ENCODE measurements around the gene C20orf202.

Gene C20orf202

DNA sequence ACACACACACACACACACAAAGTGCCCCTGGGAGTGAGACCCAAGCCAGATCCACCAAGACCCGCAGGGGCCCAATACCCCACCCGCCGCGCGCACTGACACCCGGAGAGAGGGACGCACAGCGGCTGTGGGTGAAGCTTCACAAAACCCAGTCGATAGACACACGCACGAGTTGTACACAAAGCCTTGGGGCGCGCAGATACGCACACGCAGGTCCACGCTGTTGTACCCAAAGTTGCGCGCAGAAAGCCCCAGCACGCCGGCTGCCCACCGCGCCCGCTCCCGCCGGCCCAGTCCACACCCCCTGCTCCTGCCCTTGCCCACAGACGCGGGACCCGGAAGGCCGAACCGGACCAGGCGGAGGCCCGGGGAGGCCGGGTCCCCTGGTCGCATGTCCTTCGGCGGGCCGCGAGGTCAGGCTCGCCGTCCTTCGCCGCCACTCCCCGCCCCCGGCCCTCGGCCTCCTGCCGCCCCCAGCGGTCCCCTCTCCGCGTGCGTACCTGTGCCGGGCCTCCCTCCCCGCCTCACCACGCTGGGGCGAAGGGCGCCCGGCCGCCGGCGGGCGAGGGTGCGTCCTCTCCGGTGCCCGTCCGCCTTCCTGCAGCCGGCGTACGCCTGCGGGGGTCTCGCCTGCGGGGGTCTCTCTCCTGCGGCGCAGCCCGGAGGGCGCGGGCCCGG is 18.5 kb upstream of the C20orf202 start, which contains the start of gene TMEM74B:
Gene TMEM74B, minus strand, starts transcription at position 344 of the 678 bp plus-strand sequence. CDS start 1,180 bp downstream, outside the sequence.
- no peak for DNase-seq

DNA sequence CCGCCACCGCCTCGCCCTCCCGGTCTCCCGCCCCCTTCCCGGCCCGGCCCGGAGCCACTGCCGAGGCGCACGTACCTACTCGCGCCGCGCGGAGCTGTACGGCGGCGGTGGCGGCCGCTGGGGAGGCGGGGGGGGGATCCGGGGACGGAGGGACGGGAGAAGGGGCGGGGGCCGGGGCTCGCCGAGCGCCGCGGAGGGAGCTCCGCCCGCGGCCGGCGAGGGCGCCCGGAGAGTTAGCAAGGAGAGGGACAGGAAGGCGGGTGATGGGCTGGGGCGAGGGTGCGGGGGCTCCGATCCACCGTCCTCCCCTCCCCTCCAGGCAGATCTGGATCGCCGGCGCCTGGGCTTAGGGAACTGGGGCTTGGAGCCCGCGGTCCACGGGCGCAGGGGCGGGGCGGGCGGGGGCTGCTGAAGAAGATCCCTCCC is 17.9 kb upstream of the C20orf202 start:
- peak; percentile 32 for DNase-seq

DNA sequence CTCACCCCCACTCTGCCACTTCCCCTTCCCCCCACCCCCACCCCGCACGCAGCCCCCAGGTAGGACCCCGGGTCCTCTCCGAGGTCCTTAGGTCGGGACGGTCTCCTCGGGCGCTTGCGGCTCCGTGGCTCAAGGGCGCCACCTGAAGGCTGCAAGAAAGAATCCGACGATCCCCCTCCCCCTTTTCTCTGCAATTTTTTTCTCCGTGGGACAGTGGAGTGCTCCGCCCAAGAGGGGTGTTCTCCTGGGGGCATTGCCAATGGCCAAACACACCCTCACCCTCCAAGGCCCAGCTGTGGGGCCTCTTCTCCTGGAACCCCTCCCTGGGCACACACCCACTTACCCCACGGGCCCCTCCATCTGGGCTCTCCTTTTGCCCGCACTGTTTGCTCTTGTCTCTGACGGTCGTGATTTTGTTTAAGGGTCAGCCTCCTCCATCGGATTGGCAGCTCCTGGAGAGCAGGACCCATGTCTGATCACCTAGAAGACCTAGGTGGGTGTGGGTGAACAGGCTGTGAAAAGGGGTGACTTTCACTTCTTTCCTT is 17.4 kb upstream of the C20orf202 start:
- DNase-seq = peak; percentile 73

DNA sequence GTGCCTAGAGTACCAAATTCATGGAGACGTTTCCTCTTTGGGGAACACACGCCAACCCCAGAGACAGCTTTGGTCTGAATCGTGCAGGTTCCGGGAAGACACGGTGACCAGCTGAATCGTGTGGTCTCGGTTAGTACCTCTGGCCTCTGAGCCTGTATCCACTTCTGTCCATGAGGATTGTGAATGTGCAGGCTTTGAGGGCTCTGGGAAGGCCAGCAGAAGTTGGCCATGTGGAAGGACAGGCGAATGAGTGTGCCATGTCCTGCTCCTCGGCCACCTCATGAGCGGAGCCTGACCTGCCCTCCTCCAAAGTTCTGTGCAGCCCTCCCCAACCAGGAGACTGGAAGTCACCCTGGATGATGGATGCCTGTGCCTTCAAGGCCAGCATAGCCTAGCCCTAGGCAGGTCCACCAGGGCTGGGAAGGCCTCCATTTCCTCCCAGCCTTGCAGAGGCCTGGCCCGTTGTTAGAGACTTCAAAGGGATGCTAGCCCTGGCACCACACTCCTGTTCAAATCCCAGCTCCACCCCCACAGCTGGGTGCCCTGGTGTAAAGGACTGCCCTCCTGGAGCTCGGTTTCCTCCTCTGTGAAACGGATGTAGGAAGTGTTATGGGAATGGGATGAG is 16.8 kb upstream of the C20orf202 start:
- DNase-seq = no peak

DNA sequence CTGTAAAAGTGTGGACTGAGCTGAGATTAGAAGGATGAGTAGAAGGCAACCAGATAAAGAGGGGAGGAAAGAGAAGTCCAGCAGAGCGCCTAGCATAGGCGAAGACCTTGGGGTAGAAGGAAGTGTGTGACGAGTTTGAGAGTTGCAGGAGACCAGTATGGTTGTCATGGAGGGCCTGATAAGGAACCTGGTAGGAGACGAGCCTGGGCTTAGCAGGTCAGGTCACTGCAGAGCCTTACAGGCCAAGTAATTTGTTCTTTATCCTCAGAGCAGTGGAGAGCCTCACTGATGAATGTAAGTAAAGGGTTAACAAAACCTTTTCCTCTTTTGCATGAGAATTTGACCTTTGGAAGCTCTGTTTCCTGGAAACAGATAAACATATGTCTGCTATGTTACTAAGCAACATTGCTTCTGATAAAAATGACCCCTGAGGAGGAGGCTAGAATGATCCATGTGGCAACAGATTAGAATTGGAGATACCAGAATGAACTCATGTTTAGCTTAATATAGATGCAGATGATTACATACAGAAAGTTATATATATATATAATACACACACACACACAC is 15.6 kb upstream of the C20orf202 start:
- DNase-seq = no peak

DNA sequence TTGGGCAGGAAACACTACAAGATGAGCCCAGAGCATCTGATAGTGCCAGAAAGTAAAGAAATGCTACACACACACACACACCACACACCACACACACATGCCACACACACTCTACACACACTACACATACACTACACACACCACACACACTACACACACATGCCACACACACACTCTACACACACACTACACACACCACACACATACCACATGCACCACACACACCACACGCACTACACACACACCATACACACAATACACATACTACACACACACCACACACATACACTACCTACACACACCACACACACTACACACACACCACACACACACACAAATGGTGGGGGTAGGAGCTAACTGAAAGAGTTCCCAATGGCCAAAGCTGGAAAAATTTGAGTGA is 14.9 kb upstream of the C20orf202 start:
- no peak for DNase-seq

DNA sequence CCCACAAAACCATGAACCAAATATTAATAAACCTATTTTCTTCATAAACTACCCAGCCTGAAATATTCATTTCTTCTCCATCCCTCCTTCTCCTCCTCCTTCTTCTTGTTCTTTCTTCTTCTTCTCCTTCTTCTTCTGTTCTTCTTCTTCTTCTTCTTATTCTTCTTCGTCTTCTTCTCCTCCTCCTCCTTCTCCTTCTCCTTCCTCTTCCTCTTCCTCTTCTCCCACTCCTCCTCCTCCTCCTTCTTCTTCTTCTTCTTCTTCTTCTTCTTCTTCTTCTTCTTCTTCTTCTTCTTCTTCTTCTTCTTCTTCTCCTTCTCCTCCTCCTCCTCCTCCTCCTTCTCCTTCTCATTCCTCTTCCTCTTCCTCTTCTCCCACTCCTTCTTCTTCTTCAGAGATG is 13.4 kb upstream of the C20orf202 start:
- DNase-seq = no peak

DNA sequence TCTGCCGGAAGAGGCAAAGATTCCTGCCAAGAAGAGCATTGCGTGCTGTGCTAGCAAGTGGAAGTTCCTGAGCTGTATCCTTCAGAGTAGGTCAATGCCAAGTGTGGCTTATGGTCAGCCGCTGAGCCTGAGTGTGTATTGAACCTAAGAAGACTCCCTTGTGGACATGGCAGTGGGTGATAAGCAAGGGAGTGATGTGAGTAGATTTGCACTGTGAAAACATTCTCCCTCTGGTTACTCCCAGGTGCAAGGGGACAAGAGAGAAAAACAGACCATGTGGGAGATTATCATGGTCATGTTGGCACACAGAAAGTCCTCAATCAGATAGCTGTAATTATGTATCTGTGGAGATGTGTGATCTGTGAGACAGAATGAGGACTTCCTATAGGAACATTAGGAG is 12.4 kb upstream of the C20orf202 start:
- no peak for DNase-seq

DNA sequence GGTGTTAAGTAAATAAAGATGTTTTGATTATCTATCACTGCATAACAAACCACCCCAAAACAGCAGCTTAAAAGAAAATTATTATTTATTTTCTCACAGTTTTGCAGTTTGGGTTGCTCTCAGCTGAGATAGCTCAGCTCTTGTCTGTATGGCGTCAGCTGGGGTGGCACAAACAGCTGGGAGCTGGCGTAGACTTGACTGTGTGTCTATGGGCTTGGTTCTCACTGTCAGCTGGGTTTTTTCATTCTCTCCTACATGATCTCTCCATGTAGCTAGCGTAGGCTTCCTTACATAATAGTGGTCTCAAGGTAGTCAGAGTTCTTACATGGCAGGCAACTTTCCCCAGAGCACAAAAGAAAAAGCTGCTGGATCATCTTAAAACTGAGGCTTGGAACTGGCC is 12.0 kb upstream of the C20orf202 start:
- DNase-seq = no peak

DNA sequence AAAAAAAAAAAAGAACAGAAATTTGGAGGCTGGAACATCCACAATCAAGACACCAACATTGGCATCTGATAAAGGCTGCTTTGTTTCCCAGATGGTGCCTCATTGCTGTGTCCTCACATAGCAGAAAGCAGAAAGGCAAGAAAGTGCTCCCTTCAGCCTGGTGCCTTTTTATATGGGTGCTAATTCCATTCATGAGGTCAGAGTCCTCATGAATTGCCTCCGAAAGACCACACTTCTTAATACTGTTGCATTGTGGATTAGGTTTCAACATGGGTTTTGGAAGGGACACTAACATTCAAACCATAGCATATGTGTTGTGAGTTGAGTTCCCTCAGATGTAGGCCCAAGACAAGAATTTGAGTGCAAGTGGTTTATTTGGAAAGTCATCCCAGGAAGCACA is 8.0 kb upstream of the C20orf202 start:
- no peak for DNase-seq

DNA sequence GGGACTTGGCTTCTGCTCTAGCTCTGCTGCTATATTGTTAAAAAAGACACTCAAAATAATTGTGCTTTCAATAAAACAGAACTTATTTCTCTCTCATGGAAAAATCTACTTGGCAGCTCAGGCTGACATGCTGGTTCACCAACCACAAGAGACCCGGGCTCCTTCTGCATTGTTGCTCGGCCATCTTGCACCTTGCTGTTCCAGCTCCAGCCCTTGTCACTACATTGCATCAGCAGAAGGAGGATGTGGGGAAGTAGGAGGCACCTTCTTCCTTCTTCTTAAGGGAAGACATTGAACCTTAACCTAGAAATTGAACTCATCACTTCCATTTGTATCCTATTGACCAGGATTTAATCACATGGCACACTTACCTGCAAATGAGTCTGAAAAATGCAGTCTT is 6.6 kb upstream of the C20orf202 start:
- DNase-seq = no peak

DNA sequence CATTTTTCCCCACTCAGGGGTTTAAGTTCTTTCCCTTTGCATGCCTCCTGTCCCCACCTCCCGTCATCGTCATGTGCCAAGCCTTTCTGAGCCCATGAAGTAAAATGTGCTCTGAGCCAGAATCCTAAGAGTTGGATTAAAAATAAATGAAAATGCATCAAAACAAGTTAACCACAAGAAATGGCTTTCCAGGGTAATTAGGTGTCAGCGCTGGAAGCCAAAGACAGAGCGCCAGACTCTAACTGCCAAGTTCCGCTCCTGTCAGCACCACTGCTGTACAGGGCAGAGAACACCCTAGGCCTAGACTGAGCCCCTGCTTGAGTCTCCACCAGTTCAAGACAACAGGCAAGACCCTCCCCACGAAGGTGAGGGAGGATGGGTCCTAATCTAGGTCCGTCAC is 5.5 kb upstream of the C20orf202 start:
- no peak for DNase-seq

DNA sequence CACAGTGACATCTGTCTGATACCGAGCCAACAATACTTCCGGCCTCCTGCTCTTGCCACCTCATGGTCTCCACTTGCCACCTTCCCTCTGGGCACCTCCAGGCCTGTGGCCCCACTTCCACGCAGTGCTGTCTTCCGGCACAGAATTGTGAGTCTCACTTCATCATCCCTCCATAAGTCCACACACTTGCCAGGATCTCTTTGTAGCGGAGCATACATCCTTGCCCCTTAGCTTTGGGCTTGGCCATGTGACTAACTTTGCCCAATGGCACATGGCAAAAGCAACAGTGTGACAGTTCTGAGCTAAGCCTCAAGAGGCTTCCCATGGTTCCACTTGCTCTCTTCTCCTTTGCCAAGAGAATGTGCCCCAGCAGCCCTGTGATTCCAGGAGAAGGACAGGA is 4.5 kb upstream of the C20orf202 start:
- DNase-seq = no peak

DNA sequence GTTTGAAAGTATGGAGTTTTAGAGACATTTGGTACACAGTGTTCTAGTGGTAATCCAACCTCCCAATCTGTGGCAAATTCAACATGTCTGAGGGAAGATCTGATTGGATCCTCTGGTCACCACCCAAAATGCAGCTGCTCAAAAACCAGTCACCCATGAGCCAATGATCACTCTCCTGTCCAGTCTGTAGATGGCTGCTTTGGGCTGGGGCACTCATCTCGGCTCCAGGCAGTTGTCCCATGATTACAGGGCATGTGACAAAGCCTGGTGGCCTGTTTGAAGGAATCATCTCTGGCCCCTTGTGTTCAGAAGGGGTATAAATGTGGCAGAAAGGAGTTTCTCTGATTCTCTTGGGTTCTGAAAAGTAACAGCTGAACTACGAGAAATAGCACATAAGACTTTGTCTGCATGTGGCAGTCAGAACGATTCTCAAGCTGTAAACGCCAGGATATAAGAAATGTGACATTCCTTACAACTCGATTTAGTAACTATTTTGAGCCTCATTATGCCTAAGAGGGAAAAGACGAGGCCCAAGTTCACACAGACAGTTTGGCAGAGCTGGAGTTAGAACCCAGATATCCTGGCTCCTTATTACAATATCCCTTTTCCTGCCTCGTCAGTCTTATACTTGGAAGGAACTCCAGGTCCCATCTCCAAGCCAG is 3.9 kb upstream of the C20orf202 start:
- no peak for DNase-seq

DNA sequence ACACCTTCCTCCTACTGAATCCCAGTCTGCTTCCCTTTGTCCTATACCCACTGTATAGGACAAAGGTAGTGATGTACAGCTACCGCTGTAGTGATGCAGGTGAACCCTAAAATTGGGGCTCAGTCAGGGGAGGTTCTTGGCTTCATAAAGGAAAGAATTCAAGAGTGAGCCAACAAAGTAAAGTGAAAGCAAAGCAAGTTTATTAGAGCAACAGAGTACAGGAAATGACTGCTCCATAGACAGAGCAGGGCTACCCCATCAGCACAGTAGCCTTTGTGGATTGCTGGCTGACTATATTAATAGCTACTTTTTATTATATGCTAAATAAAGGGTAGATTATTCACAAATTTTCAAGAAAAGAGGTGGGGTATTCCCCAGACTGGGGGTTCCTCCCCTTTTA is 3.3 kb upstream of the C20orf202 start:
- DNase-seq = no peak

DNA sequence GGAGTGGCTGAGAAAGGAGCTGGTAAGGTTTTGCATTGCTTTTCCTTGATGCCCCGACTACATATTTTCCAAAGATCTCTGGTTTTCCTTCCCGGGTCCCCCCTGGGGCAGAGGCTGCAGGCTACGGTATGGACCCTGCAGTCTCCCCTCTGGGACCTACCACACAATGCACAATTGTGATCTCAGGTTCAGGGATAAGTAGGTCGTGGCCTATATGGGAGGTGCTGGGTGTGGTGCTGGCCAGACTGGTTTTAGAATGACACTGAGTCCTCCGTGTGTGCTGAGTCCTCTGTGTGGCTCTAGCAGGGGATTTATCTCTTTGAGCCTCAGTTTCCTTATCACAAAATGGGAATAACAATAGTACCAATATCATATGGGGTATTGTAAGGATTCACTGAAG is 376 bp downstream of the C20orf202 start:
- no peak for DNase-seq

DNA sequence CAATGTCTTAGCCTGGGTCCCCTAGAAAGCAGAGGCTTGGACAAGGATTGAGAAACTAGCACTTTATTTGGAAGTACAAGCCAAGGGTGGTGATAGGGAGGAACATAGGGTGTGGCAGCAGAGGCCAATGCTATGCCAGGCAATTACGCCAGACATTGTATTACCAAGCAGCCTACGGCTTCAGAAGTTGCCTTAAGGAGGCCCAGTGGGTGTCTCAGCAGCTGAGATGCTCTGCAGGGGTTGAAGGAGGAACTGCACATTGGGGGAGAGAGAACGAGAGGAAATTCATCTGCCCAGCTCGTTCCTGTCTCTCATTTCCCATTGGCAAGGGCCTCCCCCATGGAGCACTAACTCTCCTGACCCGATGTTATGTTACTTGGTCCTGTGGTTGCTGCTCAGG is 859 bp downstream of the C20orf202 start:
- no peak for DNase-seq

DNA sequence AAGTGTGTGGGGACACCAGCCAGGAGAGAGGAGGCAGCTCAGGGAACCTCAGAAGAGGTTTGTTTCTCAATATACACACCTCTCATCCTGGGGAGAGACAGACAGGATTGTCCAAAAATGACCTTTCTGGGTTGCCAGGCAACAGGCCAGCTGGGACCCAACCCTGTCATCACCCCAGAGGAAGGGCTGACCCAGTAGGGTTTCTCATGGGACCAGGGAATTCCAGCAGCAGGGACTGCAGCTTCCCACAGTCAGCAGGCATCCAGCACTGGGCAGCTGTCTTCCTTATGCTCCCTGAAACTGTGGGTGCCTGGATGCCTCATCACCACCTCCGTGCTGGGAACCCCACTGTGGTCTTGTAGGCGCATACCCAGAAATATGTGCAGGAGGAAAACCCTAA is 1.3 kb downstream of the C20orf202 start:
- no peak for DNase-seq

DNA sequence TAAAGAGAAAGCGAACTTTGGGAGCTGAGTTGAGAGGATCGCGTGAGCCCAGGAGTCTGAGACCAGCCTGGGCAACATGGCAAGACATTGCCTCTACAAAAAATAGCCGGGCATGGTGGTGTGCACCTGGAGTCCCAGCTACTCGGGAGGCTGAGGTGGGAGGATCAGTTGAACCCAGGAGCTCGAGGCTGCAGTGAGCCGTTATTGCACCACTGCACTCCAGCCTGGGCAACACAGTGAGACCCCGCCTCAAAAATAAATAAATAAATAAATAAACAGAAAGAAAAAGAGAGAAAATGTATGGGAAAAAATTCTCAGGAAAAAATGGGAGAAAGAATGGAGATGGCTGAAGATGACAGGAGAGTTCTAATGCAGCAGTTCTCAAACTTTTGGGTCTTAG is 2.5 kb downstream of the C20orf202 start:
- DNase-seq = no peak

DNA sequence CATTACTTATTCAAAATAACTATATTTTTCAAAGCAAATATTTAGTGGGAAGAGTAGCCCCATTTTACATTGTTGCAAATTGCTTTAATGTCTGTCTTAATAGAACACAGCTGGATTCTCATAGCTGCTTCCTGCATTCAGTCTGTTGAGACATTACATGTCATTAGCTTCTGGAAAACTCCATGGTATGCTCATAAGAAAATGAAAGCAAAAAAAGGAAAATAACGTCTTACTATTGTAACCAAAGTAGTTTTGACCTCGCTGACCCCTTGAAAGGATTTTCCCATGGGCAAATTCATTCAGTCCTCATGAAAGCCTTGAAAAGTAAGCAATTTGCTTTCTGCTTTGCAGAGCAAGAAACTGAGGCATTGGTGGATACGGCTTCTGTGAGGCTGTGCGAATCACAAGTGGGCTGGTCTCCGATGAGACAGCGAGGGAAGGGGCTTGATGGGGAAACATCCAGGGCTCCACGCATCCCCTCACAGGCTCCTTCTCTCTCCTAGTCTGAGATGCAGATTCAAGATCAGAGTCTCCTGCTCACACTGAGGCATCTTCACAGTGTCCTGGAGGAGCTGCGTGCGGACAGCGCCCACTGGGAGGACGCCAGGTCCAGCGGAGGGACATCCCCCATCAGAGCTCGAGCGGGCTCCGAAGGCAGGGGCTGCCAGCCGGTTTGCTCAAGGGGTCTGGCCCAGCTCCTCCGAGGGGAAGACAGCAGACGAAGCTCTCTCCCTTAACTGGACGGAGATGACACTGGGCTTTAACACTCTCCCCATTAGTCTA is 3.3 kb downstream of the C20orf202 start:
- DNase-seq = no peak

DNA sequence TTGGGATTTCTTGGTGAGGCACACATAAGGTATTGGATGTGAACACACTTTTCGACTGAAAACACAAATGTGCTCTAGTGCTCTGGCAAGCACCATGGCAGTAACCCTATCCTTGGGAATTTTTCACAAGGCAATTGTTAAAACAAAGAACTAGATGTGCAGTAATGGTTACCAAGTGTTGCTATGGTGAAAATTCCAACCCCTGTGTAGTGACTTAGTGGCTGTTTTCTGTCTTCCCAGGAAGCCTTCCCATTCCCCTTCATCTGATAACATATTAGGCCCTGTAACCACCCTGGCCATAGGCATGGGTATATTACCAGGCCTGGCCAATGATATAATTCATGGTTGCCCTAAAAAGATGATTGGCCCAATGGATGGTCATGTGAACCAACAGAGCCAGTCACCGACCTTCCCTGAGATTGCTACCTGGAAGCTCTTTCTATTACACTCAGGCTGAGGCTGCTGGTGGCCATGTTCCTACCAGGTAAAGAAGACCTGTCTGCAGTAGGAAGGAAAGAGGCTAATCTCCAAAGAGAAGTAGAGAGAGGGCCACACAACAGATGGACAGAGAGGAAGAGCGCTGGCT is 4.1 kb downstream of the C20orf202 start:
- DNase-seq = no peak

All from NCI-H2171 treated with DMSO at 0.1 percent for 48 hours (cell line).